ENCODE results near the gene NAPB.
A peak's percentile ranks its signal among the peaks of the same experiment; 100 is the strongest.

- TF ChIP-seq CTCF (conservative IDR thresholded peaks at IDR 0.05; ENCODE audit: low read length) (peak; percentile 75), EZH2phosphoT487 (IDR thresholded peaks at IDR 0.05; ENCODE audit: borderline replicate concordance) (no peak)
These were observed 80.8 kb downstream of the NAPB start for GRCh38 chr20:23340524-23340923.
